Smooth muscle cell (in vitro differentiated cells): ENCODE results near the gene FSIP2. TPM values are rescaled to one million over a fixed set of nuclear protein-coding genes. Genes with fewer than 3 reads are reported as not detected.

Source experiments
- DNase-seq: peaks from one replicate; lab custom pipeline; 2025; ENCODE audit not compliant: unreplicated experiment; lab: John Stamatoyannopoulos, UW
- H2AFZ ChIP-seq: fragments of 200-600 bp; sonication (generic); 2 replicates; pipeline ENCODE4 v1.6.0; 2016; ENCODE audit warnings: antibody characterized with exemption, low read depth, mild to moderate bottlenecking
- H3F3A ChIP-seq: fragments of 200-600 bp; sonication (generic); 2 replicates; pipeline ENCODE4 v1.6.0; 2017; ENCODE audit warnings: antibody characterized with exemption, low read depth
- H3K27ac ChIP-seq: fragments of 200-600 bp; sonication (generic); 2 replicates; pipeline ENCODE4 v1.5.1; 2016; ENCODE audit warnings: low read depth, mild to moderate bottlenecking
- H3K27me3 ChIP-seq: fragments of 200-600 bp; sonication (generic); 2 replicates; pipeline ENCODE4 v1.6.1; 2016; ENCODE audit warnings: low read depth, mild to moderate bottlenecking
- H3K36me3 ChIP-seq: fragments of 200-600 bp; sonication (generic); 2 replicates; pipeline ENCODE4 v1.5.1; 2016; ENCODE audit warnings: low read depth
- H3K4me1 ChIP-seq: fragments of 200-600 bp; sonication (generic); 2 replicates; pipeline ENCODE4 v1.5.1; 2016; ENCODE audit warnings: low read depth
- H3K4me2 ChIP-seq: fragments of 200-600 bp; sonication (generic); 2 replicates; pipeline ENCODE4 v1.6.0; 2016; ENCODE audit warnings: mild to moderate bottlenecking
- H3K4me3 ChIP-seq: fragments of 200-600 bp; sonication (generic); 2 replicates; pipeline ENCODE4 v1.5.1; 2016; ENCODE audit warnings: mild to moderate bottlenecking
- H3K79me2 ChIP-seq: fragments of 200-600 bp; sonication (generic); 2 replicates; pipeline ENCODE4 v1.6.0; 2016; ENCODE audit warnings: low read depth, mild to moderate bottlenecking
- H3K9ac ChIP-seq: fragments of 200-600 bp; sonication (generic); 2 replicates; pipeline ENCODE4 v1.6.0; 2016; ENCODE audit warnings: low read depth
- H3K9me3 ChIP-seq: fragments of 200-600 bp; sonication (generic); replicated peaks from 2 replicates; pipeline ENCODE4 v1.5.1; 2016; ENCODE audit warnings: low read depth
- H4K20me1 ChIP-seq: fragments of 200-600 bp; sonication (generic); 2 replicates; pipeline ENCODE4 v1.6.0; 2016; ENCODE audit warnings: low read depth
- WGBS: methylation state at CpG from one replicate; pipeline ENCODE4 v1.1.7; 2016; ENCODE audit warnings: low lambda C conversion rate; 5-methylcytosine and 5-hydroxymethylcytosine counted together
- polyA plus RNA-seq: library from polyadenylated mRNA; unstranded; fragments of >200 nt; fragmentation: Nextera tagmentation; extraction: Ambion mirVana; gene quantifications from 2 replicates; pipeline ENCODE4 v1.2.1, GENCODE V29; 2016
- total RNA-seq: library from RNA; depleted of rRNA; stranded (reverse); fragments of >200 nt; gene quantifications from 2 replicates; pipeline ENCODE4 v1.2.3, GENCODE V29; 2014
- TF ChIP-seq, protein P1 (sequence below): fragments of 200-600 bp; sonication (generic); IDR thresholded peaks from 2 replicates; pipeline ENCODE4 v1.5.1; 2017; ENCODE audit warnings: borderline replicate concordance, mild to moderate bottlenecking, antibody characterized with exemption; ENCODE audit not compliant: insufficient read depth, poor library complexity, severe bottlenecking

The FSIP2 gene
- total and polyA plus RNA-seq, 2 experiments from 2014 or later = 1.9 to 6.0 TPM

DNA sequence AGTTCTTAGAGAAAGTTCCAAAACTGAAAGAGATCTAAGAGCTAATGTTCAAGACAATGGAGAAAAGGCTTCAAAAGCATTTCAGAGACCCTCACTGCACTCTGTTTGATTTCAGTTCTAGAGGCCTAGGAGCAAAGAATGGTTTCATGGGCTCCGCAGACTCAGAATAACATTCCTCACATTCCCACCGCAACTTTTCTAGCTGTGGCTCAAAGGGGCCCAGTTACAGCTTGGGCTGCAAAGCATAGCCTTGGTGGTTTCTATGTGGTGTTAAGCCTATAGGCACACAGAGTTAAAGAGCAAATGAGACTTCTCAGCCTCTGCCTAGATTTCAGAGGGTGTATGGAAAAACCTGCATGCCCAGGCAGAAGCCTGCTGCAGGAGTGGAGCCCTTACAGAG, 73.0 kb downstream of the FSIP2 start:
- Histone ChIP-seq H3K4me1 (no peaks in the 10 kb centered on the region), H3F3A (no peaks in the 10 kb centered on the region), H3K79me2 (no peaks in the 10 kb centered on the region), H3K27me3 (no peaks in the 10 kb centered on the region), H3K4me2 (no peak overlapping the region), H3K36me3 (no peaks in the 10 kb centered on the region), H4K20me1 (no peaks in the 10 kb centered on the region), H3K9ac (no peak overlapping the region), H3K4me3 (no peak overlapping the region), H3K9me3 (no peaks in the 10 kb centered on the region), H2AFZ (no peak overlapping the region), H3K27ac (no peak overlapping the region)
- DNase-seq = no peak
- 93% methylated on average over 2 of the region's 2 CpGs for WGBS
- TF ChIP-seq, protein P1, sequence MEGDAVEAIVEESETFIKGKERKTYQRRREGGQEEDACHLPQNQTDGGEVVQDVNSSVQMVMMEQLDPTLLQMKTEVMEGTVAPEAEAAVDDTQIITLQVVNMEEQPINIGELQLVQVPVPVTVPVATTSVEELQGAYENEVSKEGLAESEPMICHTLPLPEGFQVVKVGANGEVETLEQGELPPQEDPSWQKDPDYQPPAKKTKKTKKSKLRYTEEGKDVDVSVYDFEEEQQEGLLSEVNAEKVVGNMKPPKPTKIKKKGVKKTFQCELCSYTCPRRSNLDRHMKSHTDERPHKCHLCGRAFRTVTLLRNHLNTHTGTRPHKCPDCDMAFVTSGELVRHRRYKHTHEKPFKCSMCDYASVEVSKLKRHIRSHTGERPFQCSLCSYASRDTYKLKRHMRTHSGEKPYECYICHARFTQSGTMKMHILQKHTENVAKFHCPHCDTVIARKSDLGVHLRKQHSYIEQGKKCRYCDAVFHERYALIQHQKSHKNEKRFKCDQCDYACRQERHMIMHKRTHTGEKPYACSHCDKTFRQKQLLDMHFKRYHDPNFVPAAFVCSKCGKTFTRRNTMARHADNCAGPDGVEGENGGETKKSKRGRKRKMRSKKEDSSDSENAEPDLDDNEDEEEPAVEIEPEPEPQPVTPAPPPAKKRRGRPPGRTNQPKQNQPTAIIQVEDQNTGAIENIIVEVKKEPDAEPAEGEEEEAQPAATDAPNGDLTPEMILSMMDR = no peak

DNA sequence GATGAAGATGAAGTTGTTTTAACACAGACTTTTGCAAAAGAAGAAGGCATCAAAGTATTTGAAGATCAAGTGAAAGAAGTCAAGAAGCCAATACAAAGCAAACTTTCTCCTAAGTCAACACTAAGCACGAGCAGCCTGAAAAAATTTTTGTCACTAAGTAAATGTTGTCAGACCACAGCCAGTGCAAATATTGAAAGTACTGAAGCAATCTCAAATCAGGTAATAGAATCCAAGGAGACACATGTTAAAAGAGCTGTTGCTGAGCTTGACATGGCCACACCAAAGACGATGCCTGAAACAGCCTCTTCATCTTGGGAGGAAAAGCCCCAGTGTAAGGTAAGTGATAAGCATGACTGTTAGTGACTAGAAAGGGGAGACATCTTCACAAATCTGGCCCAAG, 75.1 kb downstream of the FSIP2 start:
- TF ChIP-seq, protein P1 = no peak
- Histone ChIP-seq H3K27me3 (no peaks in the 10 kb centered on the region), H2AFZ (no peak overlapping the region)

DNA sequence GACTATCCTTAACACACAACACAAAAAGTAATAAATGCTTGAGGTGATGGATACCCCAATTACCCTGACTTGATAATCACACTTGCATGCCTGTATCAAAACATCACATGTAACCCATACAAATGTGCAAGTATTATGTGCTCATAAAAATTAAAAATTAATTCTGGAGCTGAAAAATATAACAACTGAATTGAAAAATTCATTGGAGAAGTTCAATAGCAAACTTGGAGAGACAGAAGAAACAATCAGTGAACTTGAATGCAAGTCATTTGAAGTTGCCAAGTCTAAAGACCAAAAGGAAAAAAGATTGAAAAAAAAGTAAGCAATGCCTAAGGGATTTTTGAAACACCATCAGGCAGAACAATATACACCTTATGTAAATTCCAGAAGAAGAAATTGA, 79.4 kb downstream of the FSIP2 start:
- H3K4me3 ChIP-seq = no peak overlapping the region
- DNase-seq = no peak

More for the DNA sequence above, 75.1 kb downstream of the FSIP2 start:
- 97% methylated on average over 2 of the region's 2 CpGs for WGBS
- Histone ChIP-seq H3K9me3 (peaks cover 5% of the 10 kb centered on the region), H3K4me2 (no peak overlapping the region), H3K27ac (no peak overlapping the region), H3K36me3 (no peaks in the 10 kb centered on the region), H3F3A (no peaks in the 10 kb centered on the region), H3K9ac (no peak overlapping the region), H3K4me1 (no peaks in the 10 kb centered on the region), H3K4me3 (no peak overlapping the region), H4K20me1 (no peaks in the 10 kb centered on the region), H3K79me2 (no peaks in the 10 kb centered on the region)
- DNase-seq = no peak

DNA sequence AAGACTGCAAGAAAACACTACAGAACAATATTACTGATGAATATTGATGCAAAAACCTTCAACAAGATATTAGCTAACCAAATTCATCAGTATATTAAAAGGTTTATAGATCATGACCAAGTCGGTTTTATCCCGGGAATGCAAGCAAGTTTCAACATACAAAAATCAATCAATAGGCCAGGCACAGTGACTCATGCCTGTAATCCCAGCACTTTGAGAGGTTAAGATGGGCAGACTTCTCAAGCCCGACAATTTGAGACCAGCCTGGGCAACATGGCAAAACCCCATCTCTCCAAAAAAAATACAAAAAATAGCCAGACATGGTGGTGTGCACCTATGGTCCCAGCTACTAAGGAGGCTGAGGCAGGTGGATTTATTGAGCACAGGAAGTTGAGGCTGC, 82.9 kb downstream of the FSIP2 start:
- Histone ChIP-seq H3K4me1 (no peaks in the 10 kb centered on the region), H3K27ac (no peak overlapping the region), H3K36me3 (no peaks in the 10 kb centered on the region), H3K9ac (no peak overlapping the region), H4K20me1 (no peaks in the 10 kb centered on the region), H3K9me3 (peaks cover 5% of the 10 kb centered on the region), H2AFZ (no peak overlapping the region), H3K4me3 (no peak overlapping the region), H3K4me2 (no peak overlapping the region), H3K79me2 (no peaks in the 10 kb centered on the region), H3K27me3 (no peaks in the 10 kb centered on the region), H3F3A (no peaks in the 10 kb centered on the region)
- TF ChIP-seq, protein P1 = no peak
- 95% methylated on average over 3 of the region's 3 CpGs for WGBS
- no peak for DNase-seq

More for the DNA sequence above, 79.4 kb downstream of the FSIP2 start:
- no peak overlapping the region for H3K27ac ChIP-seq
- no peak overlapping the region for H3K4me2 ChIP-seq
- TF ChIP-seq, protein P1 = no peak
- no peak overlapping the region for H3K9ac ChIP-seq
- no peak overlapping the region for H2AFZ ChIP-seq
- H3K4me1 ChIP-seq = no peaks in the 10 kb centered on the region
- no peaks in the 10 kb centered on the region for H4K20me1 ChIP-seq
- H3K9me3 ChIP-seq = peaks cover 5% of the 10 kb centered on the region
- H3F3A ChIP-seq = no peaks in the 10 kb centered on the region
- H3K79me2 ChIP-seq = no peaks in the 10 kb centered on the region
- H3K27me3 ChIP-seq = no peaks in the 10 kb centered on the region
- no peaks in the 10 kb centered on the region for H3K36me3 ChIP-seq
